MM.1S (cell line): ENCODE data around the gene ZNF672.

Experiments
- CTCF ChIP-seq: fragments of 300-600 bp; sonication (generic); IDR thresholded peaks from 2 replicates; pipeline ENCODE4 v1.5.1; 2016; ENCODE audit warnings: antibody characterized with exemption, low read length, mixed read lengths
- EZH2 ChIP-seq: fragments of 300-600 bp; sonication (generic); optimal IDR thresholded peaks from 2 replicates; pipeline ENCODE3; 2017; ENCODE audit warnings: low read depth, mild to moderate bottlenecking, antibody characterized with exemption, low read length, mixed read lengths
- EZH2phosphoT487 ChIP-seq: fragments of 300-600 bp; sonication (generic); IDR thresholded peaks from 2 replicates; pipeline ENCODE4 v1.6.1; 2018; ENCODE audit warnings: antibody characterized with exemption, low read length

- TF ChIP-seq EZH2: no peak
- no peak for TF ChIP-seq CTCF
- TF ChIP-seq EZH2phosphoT487: no peak
These were observed 47.6 kb downstream of the ZNF672 start for GRCh38 chr1:248885646-248886045.
